ENCODE results near the gene KIF6.

KIF6 gene

GRCh38 chr6:39347206-39347605, 378.0 kb downstream of the KIF6 start:
- TF ChIP-seq CTCF (IDR thresholded peaks at IDR 0.05; ENCODE audit: low read depth, low read length, missing control alignments) = no peak
- H3K4me3 ChIP-seq (ENCODE audit: low read depth, low read length) = no peak overlapping the region
- in situ Hi-C loops (cut with HindIII; ENCODE audit: low sequenced_read_pairs) = no loop called here
- no peak for DNase-seq (ENCODE audit: low read depth)

GRCh38 chr6:39344821-39345280, 380.4 kb downstream of the KIF6 start:
- no peak overlapping the region for H3K4me3 ChIP-seq (ENCODE audit: low read depth, low read length)
- in situ Hi-C loops (cut with HindIII; ENCODE audit: low sequenced_read_pairs) = no loop called here
- no peak for TF ChIP-seq CTCF (IDR thresholded peaks at IDR 0.05; ENCODE audit: low read depth, low read length, missing control alignments)
- no peak for DNase-seq (ENCODE audit: low read depth)

GRCh38 chr6:39343396-39343870, 381.8 kb downstream of the KIF6 start:
- in situ Hi-C loops (cut with HindIII; ENCODE audit: low sequenced_read_pairs) = no loop called here
- DNase-seq (ENCODE audit: low read depth) = no peak
- H3K4me3 ChIP-seq (ENCODE audit: low read depth, low read length) = no peak overlapping the region
- no peak for TF ChIP-seq CTCF (IDR thresholded peaks at IDR 0.05; ENCODE audit: low read depth, low read length, missing control alignments)

- TF ChIP-seq CTCF (IDR thresholded peaks at IDR 0.05; ENCODE audit: low read depth, low read length, missing control alignments) = no peak
- no peak overlapping the region for H3K4me3 ChIP-seq (ENCODE audit: low read depth, low read length)
- in situ Hi-C loops (cut with HindIII; ENCODE audit: low sequenced_read_pairs) = no loop called here
- no peak for DNase-seq (ENCODE audit: low read depth)
Observed at GRCh38 chr6:39342692-39343395, 382.4 kb downstream of the KIF6 start.

- DNase-seq (ENCODE audit: low read depth) = no peak
- in situ Hi-C loops (cut with HindIII; ENCODE audit: low sequenced_read_pairs) = no loop called here
- no peak for TF ChIP-seq CTCF (IDR thresholded peaks at IDR 0.05; ENCODE audit: low read depth, low read length, missing control alignments)
- no peak overlapping the region for H3K4me3 ChIP-seq (ENCODE audit: low read depth, low read length)
Observed at GRCh38 chr6:39341937-39342336, 383.3 kb downstream of the KIF6 start.

- H3K4me3 ChIP-seq (ENCODE audit: low read depth, low read length) = no peak overlapping the region
- no peak for TF ChIP-seq CTCF (IDR thresholded peaks at IDR 0.05; ENCODE audit: low read depth, low read length, missing control alignments)
- DNase-seq (ENCODE audit: low read depth) = no peak
- in situ Hi-C loops (cut with HindIII; ENCODE audit: low sequenced_read_pairs) = no loop called here
Observed at GRCh38 chr6:39341352-39341751, 383.9 kb downstream of the KIF6 start.
